ENCODE data around the gene DUOX2.
"Not testable (repeated sequence)": the region's sequence is repeated elsewhere in the genome, so short reads cannot be mapped to it uniquely, and the experiment has no call there.

The DUOX2 gene

DNA sequence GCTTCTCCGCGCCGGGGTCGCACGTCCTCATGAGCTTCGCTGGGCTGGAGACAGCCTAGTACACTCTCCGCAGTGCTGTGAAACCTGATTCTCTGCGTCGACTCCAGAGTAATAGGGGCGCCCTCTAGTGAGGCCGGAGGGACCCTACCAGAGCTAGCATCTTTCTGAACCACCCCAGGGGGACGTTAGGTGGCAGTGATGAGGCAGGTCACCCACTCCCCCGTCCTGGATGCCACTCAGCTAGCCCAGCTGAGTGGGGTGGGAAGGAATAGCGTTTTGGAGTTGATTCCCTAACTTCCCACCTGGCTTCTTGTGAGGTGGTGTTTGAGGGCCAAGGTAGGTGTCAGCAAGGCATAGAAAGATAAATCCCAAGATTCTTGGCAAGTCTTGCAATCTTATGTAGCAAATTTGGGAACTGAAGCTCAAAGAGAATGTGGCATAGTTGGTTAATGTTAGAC is 4.2 kb upstream of the DUOX2 start:
- peak; percentile 78 for DNase-seq

DNA sequence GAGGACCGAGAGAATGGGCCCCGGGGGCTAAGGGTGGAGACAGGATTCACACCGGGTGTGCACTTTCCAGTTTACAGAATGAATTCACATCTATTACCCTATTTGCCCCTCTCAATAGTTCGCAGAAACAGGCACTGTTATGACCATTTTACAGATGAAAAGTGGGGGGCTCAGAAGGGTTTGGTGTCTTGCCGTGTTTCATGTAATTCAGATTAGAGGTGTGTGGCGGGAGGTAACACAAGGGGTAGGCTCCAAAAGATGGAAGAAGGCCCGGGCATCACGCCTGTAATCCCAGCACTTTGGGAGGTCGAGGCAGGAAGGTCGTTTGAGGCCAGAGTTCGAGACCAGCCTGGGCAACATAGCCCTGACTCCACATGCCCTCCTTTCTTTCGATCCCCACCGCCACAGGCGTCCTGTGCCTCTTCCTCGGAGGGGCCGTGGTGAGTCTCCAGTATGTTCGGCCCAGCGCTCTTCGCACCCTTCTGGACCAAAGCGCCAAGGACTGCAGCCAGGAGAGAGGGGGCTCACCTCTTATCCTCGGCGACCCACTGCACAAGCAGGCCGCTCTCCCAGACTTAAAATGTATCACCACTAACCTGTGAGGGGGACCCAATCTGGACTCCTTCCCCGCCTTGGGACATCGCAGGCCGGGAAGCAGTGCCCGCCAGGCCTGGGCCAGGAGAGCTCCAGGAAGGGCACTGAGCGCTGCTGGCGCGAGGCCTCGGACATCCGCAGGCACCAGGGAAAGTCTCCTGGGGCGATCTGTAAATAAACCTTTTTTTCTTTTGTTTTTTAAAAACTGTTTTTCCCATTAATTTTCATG is 3.5 kb upstream of the DUOX2 start:
- no peak for DNase-seq

DNA sequence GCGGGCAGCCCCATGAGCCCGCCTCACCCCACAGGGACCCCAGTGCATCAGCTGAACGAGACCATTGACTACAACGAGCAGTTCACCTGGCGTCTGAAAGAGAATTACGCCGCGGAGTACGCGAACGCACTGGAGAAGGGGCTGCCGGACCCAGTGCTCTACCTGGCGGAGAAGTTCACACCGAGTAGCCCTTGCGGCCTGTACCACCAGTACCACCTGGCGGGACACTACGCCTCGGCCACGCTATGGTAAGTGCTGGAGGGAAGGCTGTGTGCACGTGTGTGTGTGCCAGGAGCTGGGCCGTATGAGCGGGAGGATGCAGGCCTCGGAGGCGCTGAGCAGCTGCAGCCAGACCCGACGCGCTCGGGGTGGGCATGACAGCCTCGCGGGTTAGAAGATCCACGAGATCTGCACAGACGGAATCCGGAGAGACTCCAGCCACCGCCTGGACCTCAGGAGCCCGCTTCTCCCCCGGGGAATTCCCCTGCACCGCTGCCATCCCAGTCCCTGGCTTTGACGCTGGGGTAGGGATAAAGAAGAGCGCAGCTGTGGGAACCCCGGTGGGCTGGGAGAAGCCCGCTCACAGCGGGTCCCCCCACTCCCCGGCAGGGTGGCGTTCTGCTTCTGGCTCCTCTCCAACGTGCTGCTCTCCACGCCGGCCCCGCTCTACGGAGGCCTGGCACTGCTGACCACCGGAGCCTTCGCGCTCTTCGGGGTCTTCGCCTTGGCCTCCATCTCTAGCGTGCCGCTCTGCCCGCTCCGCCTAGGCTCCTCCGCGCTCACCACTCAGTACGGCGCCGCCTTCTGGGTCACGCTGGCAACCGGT is 2.7 kb upstream of the DUOX2 start:
- no peak for DNase-seq

DNA sequence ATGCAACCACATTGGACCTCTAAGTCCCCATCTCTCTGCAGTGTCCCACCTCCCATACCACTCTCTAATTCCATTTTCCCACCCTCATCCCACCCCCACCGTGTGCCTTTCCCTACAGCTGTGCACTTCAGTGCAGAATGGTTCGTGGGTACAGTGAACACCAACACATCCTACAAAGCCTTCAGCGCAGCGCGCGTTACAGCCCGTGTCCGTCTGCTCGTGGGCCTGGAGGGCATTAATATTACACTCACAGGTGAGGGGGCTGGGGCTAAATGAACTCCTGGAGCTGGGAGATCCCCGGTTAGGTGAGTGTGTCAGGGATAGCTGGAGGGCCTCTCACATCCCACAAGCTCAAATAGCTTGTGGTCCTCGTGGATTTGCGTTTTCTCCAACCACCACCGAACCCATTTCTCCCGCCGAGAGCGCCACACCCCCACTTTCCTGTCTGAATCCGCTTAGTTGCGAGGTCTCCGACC is 2.1 kb upstream of the DUOX2 start:
- no peak for DNase-seq

DNA sequence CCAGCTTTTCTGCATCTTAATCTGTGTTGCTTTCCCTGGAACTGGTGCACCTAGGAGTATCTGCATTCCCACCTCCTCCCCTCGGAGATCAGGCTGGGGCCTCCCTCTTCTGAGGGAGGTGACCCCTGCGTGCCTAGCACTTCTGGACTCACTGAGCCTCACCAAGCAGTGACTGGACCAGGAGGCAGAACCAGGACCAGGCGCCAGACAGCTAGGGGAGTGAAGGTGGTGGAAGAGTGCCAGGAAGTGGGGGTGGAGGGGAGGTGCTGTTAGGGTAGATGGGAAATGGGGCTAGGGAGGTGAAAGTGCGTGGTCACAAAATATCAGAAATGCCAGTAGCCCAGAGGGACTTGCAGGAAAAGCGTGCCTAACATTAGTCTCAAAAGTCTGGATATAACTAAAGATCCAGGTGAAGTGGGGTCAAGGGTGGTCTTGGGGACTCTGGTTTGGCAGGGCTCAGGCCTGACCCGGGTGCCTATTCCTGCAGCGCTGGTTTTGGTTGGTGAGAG is 1.4 kb upstream of the DUOX2 start:
- no peak for DNase-seq

DNA sequence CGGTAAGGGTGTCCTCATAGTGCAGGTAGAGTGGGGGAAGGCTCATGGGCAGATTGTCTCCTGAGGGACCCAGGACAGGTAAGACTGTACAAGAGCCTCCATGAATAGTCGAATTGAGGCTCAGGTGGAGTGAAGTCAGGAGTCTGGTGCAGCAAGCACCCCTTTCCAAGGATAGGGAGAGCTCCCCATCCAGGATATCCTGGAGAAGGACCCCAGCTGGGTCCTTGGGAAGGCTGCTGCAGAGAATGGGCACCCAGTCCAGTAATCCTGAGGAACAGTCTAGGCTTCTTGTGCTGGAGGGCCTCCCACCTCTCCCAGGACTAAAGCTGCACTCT is 746 bp upstream of the DUOX2 start:
- DNase-seq: no peak

DNA sequence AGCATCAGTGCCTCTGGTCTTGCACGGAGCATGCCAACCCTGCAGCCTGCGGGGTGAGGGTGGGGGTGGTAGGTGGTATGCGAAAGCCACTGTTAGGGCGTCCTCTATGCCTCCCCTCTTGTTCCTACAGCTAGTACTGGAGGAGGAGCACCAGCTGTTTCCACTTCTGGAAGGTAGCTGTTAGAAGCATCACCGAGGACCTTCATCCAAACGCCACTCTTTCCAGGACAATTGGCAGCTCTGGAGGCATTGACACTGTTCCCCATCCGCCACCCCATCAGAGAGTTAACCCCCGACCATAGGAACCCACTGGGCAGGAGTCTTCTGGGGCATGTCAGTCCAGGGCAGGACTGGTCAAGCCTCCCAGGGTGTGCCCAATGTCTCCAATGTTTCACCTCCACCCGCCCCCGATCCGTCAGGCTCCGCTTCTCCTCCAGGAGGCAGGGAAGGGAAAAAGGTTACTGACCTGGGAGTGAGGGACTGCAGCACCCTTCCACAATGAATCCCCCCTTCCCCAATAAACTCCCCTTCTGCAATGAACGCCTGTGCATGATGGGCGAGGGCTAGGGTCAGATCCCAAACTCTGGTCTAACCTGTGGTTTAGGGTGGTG is 487 bp downstream of the DUOX2 start:
- no peak for DNase-seq

DNA sequence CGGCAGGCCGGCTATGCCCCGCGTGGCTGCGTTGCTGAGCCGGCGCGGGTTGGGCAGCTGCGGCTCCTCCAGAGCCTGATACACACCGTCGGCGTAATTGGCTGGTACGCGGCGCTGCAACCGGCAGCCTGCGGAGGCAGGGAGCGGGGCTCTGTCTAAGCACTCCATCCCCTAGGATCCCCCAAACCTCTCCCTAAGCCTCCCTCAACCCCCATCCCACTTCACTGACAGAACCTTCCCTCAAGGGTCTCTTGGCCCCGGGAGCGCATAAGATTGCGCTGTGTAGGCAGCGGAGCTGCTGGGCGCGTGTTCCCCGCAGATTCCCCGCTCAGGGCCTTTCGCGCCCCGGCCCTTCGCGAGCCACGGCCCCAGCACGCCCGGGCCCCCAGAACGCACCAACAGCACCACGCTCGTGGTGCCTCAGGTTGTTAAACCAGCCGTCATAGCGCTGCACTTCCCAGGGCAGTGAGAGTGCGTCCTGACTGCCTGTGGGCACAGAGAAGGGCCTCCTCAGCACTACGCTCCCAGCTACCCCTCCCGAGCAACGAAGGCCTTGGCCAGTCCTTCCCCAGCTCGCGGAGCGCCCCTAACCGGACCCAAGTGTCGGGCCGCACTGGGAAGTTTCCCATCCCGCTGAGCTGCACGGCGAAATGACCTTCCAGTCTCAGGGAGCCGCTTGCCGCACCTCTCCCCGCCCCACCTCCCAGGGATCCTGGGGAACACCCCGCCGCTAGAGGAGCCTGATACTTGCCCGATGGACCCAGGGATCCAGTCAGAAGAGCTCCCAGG is 1.2 kb downstream of the DUOX2 start:
- no peak for DNase-seq

DNA sequence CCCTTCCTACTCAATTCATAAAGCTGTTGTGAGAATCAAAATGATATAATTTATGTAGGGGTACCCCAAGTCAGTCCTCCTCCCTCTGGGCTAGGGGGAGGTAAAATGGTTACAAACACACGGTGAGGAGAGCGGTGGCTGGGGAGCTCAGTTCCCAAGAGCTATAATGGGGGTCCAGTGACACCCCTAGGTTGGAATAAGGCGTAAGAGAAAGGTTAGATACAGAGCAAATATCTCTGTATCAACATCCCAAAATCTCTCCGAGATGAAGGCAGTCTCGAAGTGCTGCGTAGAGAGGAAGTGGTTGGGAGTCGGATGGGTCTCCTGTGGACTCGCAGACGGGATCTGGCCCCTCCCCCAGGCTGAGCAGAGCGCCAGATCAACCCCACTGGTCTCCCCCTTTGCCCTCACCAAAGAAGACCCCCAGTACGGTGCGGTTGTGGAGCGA is 1.8 kb downstream of the DUOX2 start:
- DNase-seq: no peak

DNA sequence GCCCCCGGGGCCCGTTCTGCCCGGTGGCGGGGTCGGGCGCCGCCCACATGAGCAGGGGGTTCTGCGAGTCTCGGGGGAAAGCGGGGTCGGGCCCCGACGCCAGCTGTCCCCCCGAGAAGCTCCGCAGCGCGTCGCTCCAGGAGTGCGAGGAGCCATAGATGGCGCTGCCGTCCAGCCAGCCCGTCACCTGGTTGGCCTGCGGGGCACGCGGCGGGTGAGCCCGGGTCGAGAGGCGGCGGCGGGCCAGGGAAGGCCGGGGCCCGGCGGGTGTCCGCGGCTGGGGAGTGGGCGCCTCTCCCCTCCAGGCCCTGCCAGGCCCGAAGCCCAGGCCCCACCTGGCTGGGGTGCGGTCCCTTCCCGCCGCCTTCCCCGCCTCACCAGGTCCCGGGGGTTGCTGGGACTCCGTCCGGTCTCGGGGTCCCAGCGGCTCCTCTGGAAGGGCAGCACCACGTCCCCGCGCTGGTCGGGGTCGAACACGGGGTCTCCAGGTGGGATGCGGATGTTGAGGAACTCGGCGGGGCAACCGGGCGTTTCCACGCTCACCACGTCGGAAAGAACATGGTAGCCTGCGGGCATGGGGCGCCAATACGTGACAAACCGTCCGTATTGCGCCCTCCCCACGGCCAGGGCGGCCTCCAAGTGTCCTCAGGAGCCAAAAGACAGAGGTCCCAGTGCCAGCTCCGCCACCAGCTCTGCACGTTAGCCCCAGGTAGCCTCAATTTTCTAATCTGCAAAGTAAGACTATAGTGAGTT is 2.4 kb downstream of the DUOX2 start:
- no peak for DNase-seq

DNA sequence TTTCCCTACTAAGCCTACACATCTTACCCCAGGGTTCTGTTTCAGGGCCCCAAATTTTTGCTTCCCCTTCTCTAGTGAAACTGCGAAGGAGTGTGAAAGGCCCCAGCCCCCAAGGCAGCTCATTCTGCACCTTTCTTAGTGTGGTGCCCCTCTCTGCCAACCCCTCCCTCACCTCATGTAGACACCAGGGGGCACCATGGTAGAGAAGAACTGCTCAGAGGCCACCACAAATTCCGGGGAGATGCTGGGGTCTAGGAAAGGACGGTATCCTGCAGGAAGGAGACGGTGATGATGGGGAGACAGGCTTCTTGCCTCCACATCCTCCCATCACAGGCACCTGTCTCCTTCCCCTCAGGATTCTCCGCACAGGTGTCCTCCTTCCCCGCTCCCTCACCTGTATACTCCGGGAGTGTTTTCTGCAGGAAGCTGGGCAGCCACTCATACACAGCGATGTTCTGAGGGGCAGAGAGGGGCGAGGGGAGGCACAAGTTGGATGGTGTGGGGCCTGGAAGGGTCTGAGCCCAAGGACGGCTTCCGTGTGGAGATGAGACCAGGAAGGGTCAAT is 3.6 kb downstream of the DUOX2 start:
- no peak for DNase-seq

DNA sequence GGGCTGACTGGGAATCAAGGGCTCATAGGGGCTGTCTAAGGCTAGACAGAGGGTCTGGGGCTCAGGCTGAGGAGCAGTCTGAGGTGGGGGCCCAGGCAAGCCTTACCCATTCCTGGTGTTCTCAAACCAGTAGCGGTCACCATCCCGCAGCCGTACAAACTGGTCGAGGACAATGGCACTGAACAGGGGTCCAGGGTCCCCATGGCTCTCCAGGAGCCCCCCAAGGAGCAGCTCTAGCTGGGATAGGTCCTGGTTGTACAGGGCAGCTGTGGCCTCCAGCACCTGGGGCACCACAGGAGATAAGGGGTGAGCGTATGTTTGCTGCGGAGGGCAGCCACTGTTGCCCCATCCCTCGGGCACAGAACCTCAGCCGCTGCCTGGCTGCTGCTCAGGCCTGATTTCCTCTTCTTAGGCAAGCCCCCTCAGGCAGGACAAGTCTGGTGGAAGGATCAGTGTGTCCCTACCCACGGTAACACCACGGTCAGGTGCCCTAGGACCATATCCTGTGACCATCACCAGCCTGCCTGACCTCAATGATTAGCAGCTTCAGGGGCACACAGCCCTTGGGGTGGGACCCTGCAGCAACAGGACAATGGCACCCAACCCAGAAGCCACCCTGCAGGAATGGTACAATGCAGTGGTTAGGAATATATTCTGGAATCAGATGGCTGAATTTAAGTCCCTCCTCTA is 5.9 kb downstream of the DUOX2 start:
- no peak for DNase-seq

DNA sequence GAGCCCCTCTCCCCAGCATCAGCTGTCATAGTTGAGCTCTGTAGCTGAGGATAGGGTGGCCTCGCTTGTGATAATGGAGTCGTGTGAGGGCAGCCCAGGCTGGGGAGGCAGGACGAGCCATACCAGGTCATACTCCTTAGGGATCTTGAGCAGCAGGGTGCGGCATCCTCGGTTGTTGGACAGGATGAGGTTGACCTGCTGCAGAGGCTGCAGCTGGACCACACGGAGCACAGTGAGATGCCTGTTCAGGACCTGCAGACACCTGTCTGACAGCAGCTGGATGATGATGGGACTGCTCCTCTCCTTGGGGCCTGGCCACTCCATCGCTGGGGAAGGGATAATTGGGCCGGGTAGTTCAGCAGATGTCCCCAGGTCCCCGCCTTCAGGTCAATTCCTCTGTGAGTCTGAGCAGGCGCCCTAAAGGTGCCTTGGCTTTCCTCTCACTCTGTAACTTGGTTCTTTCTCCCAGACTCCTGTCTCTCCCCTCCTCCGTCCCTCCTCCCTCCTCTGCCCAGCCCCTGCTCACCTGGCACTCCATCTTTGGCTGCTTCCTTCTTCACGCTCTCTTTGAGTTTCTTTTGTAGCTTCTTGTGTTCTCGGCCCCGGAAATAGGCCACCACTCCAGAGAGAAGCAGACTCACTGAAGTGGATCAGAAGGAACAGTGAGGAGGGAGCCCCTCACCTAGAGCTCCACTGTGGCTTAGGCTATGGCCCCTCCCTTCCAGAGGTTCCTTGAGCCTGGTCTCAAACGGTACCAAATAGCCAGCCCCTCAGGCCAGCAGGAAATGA is 7.8 kb downstream of the DUOX2 start:
- DNase-seq: no peak

DNA sequence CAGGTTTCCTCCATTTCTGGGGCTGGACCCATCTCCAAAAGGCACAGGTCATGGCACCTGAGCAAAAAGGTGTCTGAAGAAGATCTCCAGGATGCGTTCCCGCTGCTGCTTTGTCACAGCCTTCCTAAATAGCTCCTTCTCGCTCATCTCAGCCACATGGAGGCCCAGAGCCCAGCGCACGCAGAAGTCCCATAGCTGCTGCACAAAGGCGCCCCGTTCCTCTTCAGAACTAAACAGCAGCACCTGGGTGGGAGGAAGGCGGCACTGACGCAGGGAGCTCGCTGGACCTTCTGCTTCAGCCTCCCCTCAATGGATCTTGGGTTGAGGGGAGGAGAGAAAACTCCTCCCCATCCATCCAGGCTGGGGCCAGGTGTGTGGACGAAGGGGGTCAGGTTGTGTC is 8.4 kb downstream of the DUOX2 start:
- no peak for DNase-seq

DNA sequence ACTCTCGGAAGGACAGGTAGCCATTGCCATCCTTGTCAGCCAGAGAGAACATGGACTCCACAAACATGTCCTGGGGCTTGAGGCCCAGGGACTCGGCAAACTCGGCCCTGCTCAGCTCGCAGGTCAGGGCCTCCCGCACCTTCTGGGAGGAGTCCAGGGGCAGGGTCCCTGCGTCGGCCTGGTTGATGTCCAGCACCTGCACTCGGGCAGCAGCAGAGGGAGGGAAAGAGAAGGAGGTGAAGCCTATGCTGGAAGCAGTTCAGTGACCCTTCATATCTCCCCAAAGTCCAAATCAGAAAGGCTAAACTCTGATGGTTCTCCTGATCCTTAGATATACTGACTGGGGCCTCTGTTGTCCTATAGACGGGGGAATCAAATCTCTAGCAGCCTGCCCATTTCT is 9.8 kb downstream of the DUOX2 start:
- DNase-seq: not testable (repeated sequence)

DNA sequence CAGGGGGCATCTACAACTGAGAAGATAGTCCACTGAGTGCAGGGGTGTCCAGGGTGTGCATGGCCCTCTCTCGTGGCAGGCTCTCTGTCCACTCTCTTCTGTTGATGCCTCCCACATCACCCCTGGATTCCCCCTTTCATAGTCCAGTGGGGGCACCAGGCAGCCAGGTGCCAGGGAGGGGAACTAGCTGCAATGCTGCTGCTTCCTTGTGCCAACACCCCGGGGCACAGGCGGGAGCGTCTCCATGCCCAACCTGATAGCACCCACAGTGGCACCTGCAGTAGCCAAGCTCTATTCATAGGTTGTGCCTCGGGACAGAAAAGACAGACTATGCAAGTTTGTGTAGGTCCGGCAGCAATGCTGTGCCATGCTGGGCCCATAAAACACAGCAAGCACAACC is 11.7 kb downstream of the DUOX2 start:
- DNase-seq: no peak

DNA sequence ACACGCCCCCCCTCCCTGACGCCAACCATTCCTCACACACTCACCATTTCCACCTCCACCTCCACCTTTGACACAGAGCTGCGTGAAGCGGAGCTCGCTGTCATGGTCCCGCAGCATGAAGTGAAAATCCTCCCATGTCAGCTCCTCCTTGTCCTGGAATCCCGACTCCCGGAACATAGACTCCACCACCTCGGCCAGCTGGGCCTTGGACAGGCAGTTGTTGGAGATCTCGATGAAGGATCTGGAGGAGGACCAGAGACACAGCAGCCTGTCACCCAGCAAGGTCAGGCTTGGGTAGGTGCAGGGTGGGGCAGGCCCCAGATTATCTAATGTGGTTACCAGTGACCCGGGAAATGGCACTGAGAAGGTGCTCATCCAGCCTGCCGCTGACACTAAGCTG is 12.2 kb downstream of the DUOX2 start:
- no peak for DNase-seq

DNA sequence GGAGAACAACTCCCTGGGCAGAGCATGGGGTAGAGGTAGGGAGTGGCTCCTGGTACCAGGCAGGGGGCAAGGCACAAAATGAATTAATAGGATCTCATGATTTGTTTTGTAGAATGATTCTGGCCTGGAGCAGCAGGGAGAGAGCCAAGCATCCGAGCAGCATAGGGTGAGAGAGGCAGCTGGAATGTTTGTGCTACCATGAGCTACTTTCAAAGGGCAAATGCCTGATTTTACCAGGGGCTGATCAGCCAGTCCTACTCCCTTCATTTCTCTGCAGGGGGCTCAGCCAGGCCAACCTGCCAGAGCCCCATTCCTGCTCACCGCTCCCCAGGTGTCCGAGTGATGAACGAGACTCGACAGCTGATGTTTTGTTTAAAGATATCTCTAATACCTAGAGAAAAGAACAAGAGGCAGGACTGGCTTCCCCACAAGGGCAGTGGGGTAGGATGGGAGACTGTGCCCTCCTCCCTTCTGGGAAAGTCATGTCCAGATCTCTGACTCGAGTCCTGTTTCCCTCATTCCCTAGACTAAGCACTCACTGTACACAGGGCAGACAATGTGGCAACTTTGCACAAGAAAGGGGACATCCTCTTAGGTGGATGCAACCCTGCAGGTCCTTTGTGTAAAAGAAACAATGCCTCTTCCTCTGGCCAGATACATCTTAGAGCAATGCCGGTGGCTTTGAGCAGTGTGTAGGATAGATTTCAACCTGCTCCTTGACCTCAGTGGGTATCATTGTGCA is 12.9 kb downstream of the DUOX2 start:
- no peak for DNase-seq

DNA sequence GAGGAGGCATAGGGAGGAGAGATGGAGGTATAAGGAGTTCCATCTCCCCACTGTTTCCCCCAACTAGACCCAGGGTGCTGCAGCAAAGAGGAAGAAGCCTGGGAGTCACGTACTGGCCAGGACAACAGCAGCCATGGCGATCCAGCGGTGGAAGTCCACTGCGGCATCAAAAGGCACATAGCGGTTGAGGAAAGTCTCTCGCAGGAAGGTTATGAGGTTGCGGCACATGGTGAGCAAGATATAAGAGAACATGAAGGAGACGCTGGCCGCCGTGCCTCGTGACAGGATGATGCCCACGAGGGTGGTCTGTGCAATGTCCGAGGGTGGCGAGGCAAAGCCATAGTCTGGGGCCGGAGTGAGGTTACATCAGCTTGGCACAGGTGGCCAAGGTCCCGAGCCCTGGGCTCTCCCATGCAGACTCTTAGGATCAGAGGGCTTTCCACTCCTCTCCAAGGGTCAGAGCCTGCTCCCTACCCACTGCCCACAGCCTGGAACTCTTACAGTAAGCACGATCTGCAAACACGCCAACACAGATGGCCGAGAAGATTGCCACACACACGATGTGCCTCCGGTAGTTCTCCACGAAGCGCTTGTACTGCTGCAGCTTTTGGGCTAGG is 14.3 kb downstream of the DUOX2 start:
- DNase-seq: no peak
